Natural killer cell (primary cell): Measurements from ENCODE around the gene ADSS2. TPM values are rescaled to one million over a fixed set of nuclear protein-coding genes. Genes with fewer than 3 reads are reported as not detected.

Source experiments
- ATAC-seq, 3 donors: fragments of 150-1000 bp in 2 of 3; fragments of 200-7000 bp in 1 of 3; cut with Tn5 transposase; 1 replicate in 1 of 3; 2 replicates in 2 of 3; pipeline ENCODE4 v1.10.0; 2021; ENCODE audit warnings: mild to moderate bottlenecking in 2 of 3, moderate library complexity in 2 of 3
- DNase-seq, 2 donors: peaks; one replicate each; pipeline versions ENCODE4 v3.0.0 to v3.0.0-alpha.2; 2013 to 2021; ENCODE audit warnings: mixed read lengths in 1 of 2
- H3K27ac ChIP-seq: one replicate; pipeline ENCODE4 v1.5.1; 2013; ENCODE audit warnings: mild to moderate bottlenecking, low read length
- H3K27me3 ChIP-seq: one replicate; pipeline ENCODE4 v1.6.1; 2013; ENCODE audit warnings: low read length; ENCODE audit not compliant: control insufficient read depth, insufficient read depth
- H3K36me3 ChIP-seq: one replicate; pipeline ENCODE4 v1.6.1; 2013; ENCODE audit warnings: low read length; ENCODE audit not compliant: control insufficient read depth, insufficient read depth
- H3K4me1 ChIP-seq: one replicate; pipeline ENCODE4 v1.6.1; 2013; ENCODE audit warnings: low read length; ENCODE audit not compliant: control insufficient read depth, insufficient read depth
- H3K4me3 ChIP-seq: one replicate; pipeline ENCODE4 v1.5.1; 2013; ENCODE audit warnings: low read length
- H3K9me3 ChIP-seq: one replicate; pipeline ENCODE4 v1.6.1; 2013; ENCODE audit warnings: low read length; ENCODE audit not compliant: control insufficient read depth, insufficient read depth
- H3K27ac Mint-ChIP-seq, 2 donors: one replicate each; pipeline ENCODE4 v1.8.0; 2022; ENCODE audit warnings: mild to moderate bottlenecking in 2 of 2, mixed read lengths in 2 of 2, moderate library complexity in 1 of 2
- H3K27me3 Mint-ChIP-seq, 2 donors: one replicate each; pipeline ENCODE4 v1.8.0; 2022; ENCODE audit warnings: low read depth in 2 of 2, mixed read lengths in 2 of 2
- H3K36me3 Mint-ChIP-seq: one replicate; pipeline ENCODE4 v1.8.0; 2022; ENCODE audit warnings: mixed read lengths
- H3K4me1 Mint-ChIP-seq, 2 donors: one replicate each; pipeline ENCODE4 v1.8.0; 2022; ENCODE audit warnings: mixed read lengths in 2 of 2
- H3K4me3 Mint-ChIP-seq: one replicate; pipeline ENCODE4 v1.8.0; 2022; ENCODE audit warnings: mild to moderate bottlenecking, moderate library complexity, mixed read lengths
- H3K9me3 Mint-ChIP-seq, 2 donors: one replicate each; pipeline ENCODE4 v1.8.0; 2022; ENCODE audit warnings: mixed read lengths in 2 of 2
- WGBS: methylation state at CpG from one replicate; pipeline ENCODE4 v1.1.7; 2013; ENCODE audit warnings: missing lambda C conversion rate; ENCODE audit not compliant: insufficient coverage; 5-methylcytosine and 5-hydroxymethylcytosine counted together
- intact Hi-C: fragments of 100-400 bp; cut with micrococcal nuclease; formaldehyde crosslinking; loops from one replicate; pipeline ENCODE4 v1.14.2; 2022
- total RNA-seq, 4 donors: library from RNA; stranded (reverse); fragments of 120-200 nt in 1 of 4; gene quantifications; one replicate each; pipeline versions ENCODE4 v1.2.3 to v1.2.4, GENCODE V29; 2013 to 2022
- TF ChIP-seq, protein P1 (sequence below): fragments of 200-600 bp; IDR thresholded peaks from one replicate; pipeline ENCODE4 v1.8.0; 2022; ENCODE audit warnings: antibody characterized with exemption

The ADSS2 gene
- total RNA-seq, 3 donors from 2014 or later (not counting 1 experiment from before 2014, with no cell fraction given), result 49.2 to 67.9 (median 54.8) TPM

DNA sequence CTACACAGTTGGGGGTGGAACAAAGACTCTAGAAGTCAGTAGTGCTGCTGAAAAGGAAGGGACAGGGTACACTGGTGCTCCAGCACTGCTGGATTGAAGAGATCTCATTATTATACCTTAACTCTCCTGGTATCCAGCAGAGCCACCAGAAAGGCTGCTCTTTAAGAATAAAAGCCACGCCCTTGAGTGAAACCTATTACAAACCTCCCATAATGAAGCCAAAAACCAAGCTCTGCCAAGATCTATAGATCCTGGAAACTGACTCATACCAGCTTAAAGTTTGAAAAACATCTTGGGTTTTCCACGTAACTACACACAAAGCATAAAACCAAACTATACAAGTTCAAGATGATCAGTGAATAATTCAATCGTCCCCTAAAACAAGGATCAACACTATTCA lies 38.0 kb downstream of the ADSS2 start:
- Histone ChIP-seq H3K36me3 (peaks cover 90% of the 10 kb centered on the region), H3K9me3 (no peaks in the 10 kb centered on the region), H3K4me1 (no peaks in the 10 kb centered on the region), H3K4me3 (no peak overlapping the region), H3K27ac (no peak overlapping the region), H3K27me3 (no peaks in the 10 kb centered on the region)
- intact Hi-C loops, result no loop called here
- ATAC-seq (no peak), DNase-seq (no peak)
- H3K36me3 Mint-ChIP-seq, result peaks cover 30% of the 10 kb centered on the region
- H3K4me3 Mint-ChIP-seq, result no peak overlapping the region
- H3K27me3 Mint-ChIP-seq, result no peaks in the 10 kb centered on the region
- H3K4me1 Mint-ChIP-seq, result peaks cover 6 to 19% of the 10 kb centered on the region in 2 donors
- TF ChIP-seq, protein P1, sequence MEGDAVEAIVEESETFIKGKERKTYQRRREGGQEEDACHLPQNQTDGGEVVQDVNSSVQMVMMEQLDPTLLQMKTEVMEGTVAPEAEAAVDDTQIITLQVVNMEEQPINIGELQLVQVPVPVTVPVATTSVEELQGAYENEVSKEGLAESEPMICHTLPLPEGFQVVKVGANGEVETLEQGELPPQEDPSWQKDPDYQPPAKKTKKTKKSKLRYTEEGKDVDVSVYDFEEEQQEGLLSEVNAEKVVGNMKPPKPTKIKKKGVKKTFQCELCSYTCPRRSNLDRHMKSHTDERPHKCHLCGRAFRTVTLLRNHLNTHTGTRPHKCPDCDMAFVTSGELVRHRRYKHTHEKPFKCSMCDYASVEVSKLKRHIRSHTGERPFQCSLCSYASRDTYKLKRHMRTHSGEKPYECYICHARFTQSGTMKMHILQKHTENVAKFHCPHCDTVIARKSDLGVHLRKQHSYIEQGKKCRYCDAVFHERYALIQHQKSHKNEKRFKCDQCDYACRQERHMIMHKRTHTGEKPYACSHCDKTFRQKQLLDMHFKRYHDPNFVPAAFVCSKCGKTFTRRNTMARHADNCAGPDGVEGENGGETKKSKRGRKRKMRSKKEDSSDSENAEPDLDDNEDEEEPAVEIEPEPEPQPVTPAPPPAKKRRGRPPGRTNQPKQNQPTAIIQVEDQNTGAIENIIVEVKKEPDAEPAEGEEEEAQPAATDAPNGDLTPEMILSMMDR, result no peak
- H3K27ac Mint-ChIP-seq, result peak overlapping the region in 1 of 2 donors; percentile 17
- H3K9me3 Mint-ChIP-seq, result no peaks in the 10 kb centered on the region
- 100% methylated on average over 3 of the region's 3 CpGs for WGBS

- 98% methylated on average over 5 of the region's 5 CpGs for WGBS
- ATAC-seq (no peak), DNase-seq (no peak)
- Mint-ChIP-seq H3K27ac (no peak overlapping the region), H3K4me1 (peaks cover 13 to 26% of the 10 kb centered on the region in 2 donors), H3K4me3 (no peak overlapping the region), H3K9me3 (no peaks in the 10 kb centered on the region), H3K27me3 (no peaks in the 10 kb centered on the region), H3K36me3 (peaks cover 30% of the 10 kb centered on the region)
- intact Hi-C loops, result no loop called here
- Histone ChIP-seq H3K9me3 (no peaks in the 10 kb centered on the region), H3K4me3 (no peak overlapping the region), H3K4me1 (no peaks in the 10 kb centered on the region), H3K27me3 (no peaks in the 10 kb centered on the region), H3K36me3 (peaks cover 81% of the 10 kb centered on the region), H3K27ac (no peak overlapping the region)
- TF ChIP-seq, protein P1, result no peak
These were observed 39.5 kb downstream of the ADSS2 start for GRCh38 chr1:244412176-244412575.

DNA sequence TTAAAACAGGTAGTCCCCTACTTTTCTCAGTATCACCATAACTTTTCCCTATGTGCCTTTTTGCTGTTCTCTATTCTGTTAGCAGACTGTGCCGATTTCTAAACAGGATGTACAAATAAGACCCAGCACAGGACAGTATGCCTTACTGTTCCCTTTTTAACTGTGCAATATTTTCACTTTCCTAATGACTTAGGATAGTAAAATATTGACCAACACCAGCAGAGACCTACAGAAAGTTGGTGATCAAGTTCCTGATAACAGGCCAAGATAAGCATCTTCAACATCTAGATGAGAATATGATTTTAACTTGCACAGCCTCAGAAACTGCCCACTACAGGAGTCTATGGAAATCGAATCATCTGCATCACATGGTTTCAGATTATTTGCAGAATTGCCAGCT lies 42.0 kb downstream of the ADSS2 start:
- Histone ChIP-seq H3K36me3 (peaks cover 58% of the 10 kb centered on the region), H3K27ac (no peak overlapping the region), H3K4me1 (no peaks in the 10 kb centered on the region), H3K9me3 (no peaks in the 10 kb centered on the region), H3K27me3 (no peaks in the 10 kb centered on the region), H3K4me3 (no peak overlapping the region)
- DNase-seq (no peak), ATAC-seq (no peak)
- intact Hi-C loops, result no loop called here
- no peaks in the 10 kb centered on the region for H3K9me3 Mint-ChIP-seq
- whole genome bisulfite sequencing, result 87% methylated on average over 2 of the region's 2 CpGs
- H3K4me3 Mint-ChIP-seq, result no peak overlapping the region
- peaks cover 27% of the 10 kb centered on the region for H3K36me3 Mint-ChIP-seq
- peaks cover 26 to 37% of the 10 kb centered on the region in 2 donors for H3K4me1 Mint-ChIP-seq
- TF ChIP-seq, protein P1, result no peak
- H3K27me3 Mint-ChIP-seq, result no peaks in the 10 kb centered on the region
- H3K27ac Mint-ChIP-seq, result peak overlapping the region; percentile 43 to 51

- Histone ChIP-seq H3K9me3 (peaks cover 7% of the 10 kb centered on the region), H3K27ac (no peak overlapping the region), H3K36me3 (peaks cover 47% of the 10 kb centered on the region), H3K4me3 (no peak overlapping the region), H3K4me1 (no peaks in the 10 kb centered on the region), H3K27me3 (no peaks in the 10 kb centered on the region)
- WGBS, result 76% methylated on average over 4 of the region's 4 CpGs
- TF ChIP-seq, protein P1, result no peak
- Mint-ChIP-seq H3K27me3 (no peaks in the 10 kb centered on the region), H3K27ac (peak overlapping the region; percentile 89), H3K9me3 (peaks cover under 1 to 1% of the 10 kb centered on the region in 2 donors), H3K36me3 (peaks cover 33% of the 10 kb centered on the region), H3K4me3 (peak overlapping the region; percentile 68), H3K4me1 (peaks cover 22 to 26% of the 10 kb centered on the region in 2 donors)
- no peak for DNase-seq
- intact Hi-C loops, result no loop called here
- ATAC-seq, result peak; percentile 36 to 65 (median 50)
These were observed 45.4 kb downstream of the ADSS2 start for GRCh38 chr1:244406337-244406736.
